ENCODE measurements around the gene LSR.
"Not testable (repeated sequence)": the region's sequence is repeated elsewhere in the genome, so short reads cannot be mapped to it uniquely, and the experiment has no call there.

Gene LSR

GRCh38 chr19:35286101-35286500 lies 37.3 kb downstream of the LSR start:
- DNase-seq (ENCODE audit: low read depth), result not testable (repeated sequence)

DNA sequence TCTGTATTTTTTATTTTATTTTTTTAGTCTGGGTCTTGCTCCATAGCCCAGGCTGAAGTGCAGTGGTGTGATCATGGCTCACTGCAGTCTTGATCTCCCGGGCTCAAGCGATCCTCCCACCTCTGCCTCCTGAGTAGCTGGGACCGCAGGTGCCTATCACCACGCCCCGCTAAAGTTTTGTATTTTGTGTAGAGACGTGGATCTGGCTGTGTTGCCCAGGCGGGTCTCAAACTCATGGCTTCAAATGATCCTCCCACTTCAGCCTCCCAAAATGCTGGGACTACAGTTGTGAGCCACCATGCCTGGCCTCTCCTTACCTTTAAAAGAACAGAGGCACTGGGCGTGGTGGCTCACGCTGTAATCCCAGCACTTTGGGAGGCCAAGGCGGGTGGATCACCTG lies 38.9 kb downstream of the LSR start:
- no peak for DNase-seq (ENCODE audit: low read depth)

DNA sequence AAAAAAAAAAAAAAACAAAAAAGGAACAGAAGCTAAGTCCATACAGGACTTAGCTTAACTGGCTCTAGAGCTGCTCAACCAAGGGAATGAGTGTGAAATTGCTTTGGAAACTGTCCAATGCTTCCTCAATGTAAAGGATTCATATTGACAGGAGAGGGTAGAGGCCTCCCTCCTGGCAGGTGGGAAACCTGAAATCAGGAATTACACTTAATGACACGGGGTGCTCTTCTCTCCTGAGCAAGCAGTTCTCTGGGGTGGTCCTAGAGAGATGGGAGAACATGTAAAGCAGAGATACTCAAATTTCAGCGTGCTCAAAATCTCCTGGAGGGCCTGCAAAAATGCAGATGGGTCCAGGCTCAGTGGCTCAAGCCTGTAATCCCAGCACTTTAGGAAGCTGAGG lies 39.5 kb downstream of the LSR start:
- DNase-seq (ENCODE audit: low read depth), result no peak

GRCh38 chr19:35288906-35289305 lies 40.1 kb downstream of the LSR start:
- no peak for DNase-seq (ENCODE audit: low read depth)

GRCh38 chr19:35290381-35291127 lies 41.8 kb downstream of the LSR start:
- DNase-seq (ENCODE audit: low read depth), result no peak

- DNase-seq (ENCODE audit: low read depth), result no peak
These were observed 42.5 kb downstream of the LSR start for GRCh38 chr19:35291259-35291658.

DNA sequence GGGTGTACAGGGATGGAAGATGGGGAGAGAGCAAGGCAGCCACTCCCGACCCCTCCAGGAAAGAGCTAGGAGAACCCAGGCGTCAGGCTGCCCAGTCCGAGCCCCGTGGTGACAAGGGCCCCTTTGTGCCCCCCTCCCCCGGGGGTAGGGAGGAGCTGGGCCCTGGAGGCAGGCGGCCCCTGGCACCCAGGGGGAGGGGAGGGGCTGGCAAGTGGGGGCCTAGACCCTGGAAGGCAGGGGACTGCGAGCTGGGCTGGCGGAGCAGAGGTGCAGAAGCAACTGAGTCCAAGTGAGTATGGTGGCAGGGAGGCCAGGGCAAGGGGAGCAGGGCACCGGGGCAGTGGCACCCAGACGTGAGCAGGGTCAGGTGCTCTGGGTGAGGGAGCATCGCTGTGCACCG lies 43.1 kb downstream of the LSR start, which contains the start of gene MAG:
Gene MAG (plus strand): TSS at position 246 of the 400 bp plus-strand sequence. CDS start 3,248 bp downstream, outside the sequence.
- DNase-seq (ENCODE audit: low read depth), result no peak

DNA sequence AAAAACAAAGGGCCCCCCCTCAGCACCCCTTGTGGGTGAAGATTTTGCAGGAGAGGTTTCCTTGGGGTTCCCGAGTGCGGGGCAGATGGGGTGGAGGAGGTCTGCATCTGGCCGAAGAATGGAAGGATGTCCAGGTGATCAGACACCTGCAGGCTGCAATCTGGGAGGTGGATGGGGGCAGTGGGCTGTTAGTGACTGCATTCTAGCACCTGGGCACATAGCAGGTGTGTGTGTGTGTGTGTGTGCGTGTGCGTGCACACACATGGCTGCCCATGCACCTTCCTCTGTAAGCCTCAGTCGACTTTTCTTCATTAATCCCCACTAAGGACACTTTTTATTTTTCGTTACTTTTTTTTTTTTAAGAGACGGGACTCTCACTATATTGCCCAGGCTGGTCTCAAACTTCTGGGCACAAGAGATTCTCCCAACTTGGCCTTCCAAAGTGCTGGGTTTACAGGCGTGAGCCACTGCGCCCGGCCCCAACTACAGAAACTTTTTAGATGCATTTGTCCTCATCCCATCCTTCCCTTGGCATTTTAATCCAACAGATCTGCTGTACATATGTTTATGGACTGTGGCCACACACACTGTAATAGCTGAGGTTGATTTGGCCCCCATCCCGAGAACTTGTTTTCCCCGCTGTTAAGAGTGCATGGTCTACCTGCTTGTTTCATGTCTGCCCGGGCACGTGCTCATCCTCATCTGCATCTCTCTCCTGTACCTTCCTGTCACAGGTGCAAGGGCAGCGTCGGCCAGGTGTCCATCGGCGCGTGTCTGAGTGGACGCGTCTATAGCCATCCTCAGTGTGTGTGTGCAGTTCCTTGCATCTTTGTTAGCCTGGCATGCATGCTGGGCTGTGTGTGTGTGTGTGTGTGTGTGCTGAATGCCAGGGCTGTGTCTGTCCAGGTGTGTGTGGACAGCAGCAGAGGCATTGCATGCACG lies 43.9 kb downstream of the LSR start:
- DNase-seq (ENCODE audit: low read depth), result no peak

DNA sequence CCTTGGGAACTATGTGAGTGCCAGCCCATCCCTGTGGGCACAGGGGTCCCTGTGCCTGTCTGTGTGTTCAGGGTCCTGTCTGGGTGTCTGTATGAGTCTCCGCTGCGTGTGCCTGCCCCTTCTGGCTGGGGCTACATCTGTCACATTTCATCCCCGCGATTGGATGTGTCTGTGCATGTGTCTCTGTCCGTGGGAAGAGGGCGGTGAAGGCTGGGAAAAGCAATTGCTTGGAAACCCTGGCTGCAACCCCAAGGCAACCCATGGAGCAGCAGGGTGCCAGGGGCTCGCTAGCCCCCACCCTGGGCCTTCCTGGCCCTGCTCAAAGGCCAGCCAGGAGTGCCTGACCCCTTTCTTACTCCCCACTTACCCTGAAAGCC lies 44.5 kb downstream of the LSR start:
- no peak for DNase-seq (ENCODE audit: low read depth)

- DNase-seq (ENCODE audit: low read depth), result no peak
These were observed 45.0 kb downstream of the LSR start for GRCh38 chr19:35293808-35294207.

- DNase-seq (ENCODE audit: low read depth), result no peak
These were observed 45.5 kb downstream of the LSR start for GRCh38 chr19:35294328-35294727.

DNA sequence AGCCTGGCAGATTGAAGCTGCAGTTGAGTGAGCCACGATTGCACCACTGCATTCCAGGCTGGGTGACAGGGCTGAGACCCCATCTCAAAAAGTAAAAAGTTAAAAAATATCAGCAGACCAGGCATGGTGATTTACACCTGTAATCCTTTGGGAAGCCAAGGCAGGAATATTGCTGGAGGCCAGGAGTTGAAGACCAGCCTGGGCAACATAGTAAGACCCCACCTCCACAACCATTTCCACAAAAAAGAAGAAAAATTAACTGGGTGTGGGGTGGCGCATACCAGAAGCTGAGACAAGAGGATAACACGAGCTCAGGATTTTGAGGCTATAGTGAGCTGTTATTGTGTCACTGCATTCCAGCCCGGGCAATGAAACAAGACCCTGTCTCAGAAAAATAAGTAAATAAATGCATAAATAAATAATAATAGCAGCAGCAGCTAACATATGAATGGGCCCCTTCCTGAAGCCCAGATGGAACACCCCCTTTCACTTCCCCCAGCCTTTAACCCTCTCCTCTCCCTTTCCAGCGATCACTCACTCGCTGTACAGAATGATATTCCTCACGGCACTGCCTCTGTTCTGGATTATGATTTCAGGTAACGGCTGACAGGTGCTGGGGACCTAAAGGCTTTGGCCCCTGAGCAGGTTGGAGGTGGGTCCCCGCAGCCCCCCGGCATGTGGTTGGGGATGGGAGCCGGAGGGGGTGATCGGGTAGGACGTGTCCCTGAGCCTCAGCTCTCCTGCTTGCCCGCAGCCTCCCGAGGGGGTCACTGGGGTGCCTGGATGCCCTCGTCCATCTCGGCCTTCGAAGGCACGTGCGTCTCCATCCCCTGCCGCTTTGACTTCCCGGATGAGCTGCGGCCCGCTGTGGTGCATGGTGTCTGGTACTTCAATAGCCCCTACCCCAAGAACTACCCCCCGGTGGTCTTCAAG lies 46.3 kb downstream of the LSR start:
- DNase-seq (ENCODE audit: low read depth), result no peak

- peak; percentile 37 for DNase-seq (ENCODE audit: low read depth)
These were observed 47.1 kb downstream of the LSR start for GRCh38 chr19:35295792-35296462.

GRCh38 chr19:35296644-35297514 lies 48.1 kb downstream of the LSR start:
- DNase-seq (ENCODE audit: low read depth), result no peak

DNA sequence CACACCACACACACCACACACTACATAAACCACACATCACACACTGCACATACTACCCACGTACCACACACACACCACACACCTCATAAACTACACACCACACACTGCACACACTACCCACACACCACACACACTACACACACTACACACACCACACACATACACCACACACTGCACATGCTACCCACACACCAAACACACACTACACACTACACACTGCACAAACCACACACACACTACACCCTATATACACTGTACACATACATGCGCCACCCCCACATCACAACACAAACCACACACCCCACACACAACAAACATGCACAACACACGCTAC lies 48.7 kb downstream of the LSR start:
- no peak for DNase-seq (ENCODE audit: low read depth)

DNA sequence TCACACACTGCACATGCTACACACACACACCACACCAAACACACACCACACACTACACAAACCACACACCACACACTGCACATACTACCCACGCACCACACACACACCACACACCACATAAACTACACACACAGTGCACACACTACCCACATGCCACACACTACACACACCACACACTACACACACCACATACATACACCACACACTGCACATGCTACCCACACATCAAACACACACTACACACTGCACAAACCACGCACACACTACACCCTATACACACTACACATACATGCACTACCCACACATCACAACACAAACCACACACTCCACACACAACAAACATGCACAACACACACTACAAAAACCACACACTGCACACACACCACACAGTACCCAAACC lies 49.1 kb downstream of the LSR start:
- no peak for DNase-seq (ENCODE audit: low read depth)

GRCh38 chr19:35298561-35298972 lies 49.8 kb downstream of the LSR start:
- DNase-seq (ENCODE audit: low read depth), result no peak

DNA sequence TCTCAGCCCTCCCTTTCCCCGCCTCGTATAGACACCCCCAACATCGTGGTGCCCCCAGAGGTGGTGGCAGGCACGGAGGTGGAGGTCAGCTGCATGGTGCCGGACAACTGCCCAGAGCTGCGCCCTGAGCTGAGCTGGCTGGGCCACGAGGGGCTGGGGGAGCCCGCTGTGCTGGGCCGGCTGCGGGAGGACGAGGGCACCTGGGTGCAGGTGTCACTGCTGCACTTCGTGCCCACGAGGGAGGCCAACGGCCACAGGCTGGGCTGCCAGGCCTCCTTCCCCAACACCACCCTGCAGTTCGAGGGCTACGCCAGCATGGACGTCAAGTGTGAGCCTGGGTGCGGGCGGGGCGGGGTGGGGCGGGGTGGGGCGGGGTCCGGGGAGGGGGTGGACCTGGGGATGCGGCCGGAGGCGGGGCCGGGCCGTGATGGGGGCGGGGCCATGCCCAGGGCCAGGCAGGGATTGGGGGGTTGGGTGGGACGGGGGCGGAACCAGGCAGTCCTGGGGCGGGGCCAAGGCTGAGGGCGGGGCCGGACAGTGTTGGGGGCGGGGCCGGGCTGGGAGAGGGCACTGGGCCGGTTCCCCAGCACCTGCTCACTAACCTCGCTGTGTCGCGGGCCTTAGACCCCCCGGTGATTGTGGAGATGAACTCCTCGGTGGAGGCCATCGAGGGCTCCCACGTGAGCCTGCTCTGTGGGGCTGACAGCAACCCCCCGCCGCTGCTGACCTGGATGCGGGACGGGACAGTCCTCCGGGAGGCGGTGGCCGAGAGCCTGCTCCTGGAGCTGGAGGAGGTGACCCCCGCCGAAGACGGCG lies 50.9 kb downstream of the LSR start:
- no peak for DNase-seq (ENCODE audit: low read depth)

- no peak for DNase-seq (ENCODE audit: low read depth)
These were observed 51.5 kb downstream of the LSR start for GRCh38 chr19:35300339-35300649.

DNA sequence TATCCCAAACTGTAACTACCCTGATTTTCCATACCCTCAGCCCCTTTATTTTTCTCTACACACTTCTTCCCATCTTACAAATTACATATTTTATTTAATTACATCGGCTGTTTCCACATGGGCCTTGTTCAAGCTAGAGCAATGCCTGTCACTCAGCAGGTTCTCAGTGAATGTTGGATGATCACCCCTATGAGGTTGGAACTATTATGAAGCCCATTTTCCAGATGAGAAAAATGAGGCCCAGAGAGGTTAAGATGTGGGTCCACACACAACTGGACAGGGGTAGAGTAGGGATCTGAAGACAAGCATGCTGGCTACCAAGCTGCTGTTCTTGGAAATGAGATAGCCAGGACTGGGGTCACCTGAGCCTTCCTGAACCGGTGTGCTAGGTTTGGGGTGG lies 53.2 kb downstream of the LSR start:
- no peak for DNase-seq (ENCODE audit: low read depth)
